HPDE6-E6E7 (cell line): Measurements from ENCODE around the gene TIAL1.
"Not testable (repeated sequence)": the region's sequence is repeated elsewhere in the genome, so short reads cannot be mapped to it uniquely, and the experiment has no call there.

Experiments
- DNase-seq: peaks from one replicate; pipeline ENCODE4 v3.0.0; 2011; ENCODE audit warnings: missing footprints; ENCODE audit errors: extremely low spot score

The TIAL1 gene, protein sequence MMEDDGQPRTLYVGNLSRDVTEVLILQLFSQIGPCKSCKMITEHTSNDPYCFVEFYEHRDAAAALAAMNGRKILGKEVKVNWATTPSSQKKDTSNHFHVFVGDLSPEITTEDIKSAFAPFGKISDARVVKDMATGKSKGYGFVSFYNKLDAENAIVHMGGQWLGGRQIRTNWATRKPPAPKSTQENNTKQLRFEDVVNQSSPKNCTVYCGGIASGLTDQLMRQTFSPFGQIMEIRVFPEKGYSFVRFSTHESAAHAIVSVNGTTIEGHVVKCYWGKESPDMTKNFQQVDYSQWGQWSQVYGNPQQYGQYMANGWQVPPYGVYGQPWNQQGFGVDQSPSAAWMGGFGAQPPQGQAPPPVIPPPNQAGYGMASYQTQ

DNA sequence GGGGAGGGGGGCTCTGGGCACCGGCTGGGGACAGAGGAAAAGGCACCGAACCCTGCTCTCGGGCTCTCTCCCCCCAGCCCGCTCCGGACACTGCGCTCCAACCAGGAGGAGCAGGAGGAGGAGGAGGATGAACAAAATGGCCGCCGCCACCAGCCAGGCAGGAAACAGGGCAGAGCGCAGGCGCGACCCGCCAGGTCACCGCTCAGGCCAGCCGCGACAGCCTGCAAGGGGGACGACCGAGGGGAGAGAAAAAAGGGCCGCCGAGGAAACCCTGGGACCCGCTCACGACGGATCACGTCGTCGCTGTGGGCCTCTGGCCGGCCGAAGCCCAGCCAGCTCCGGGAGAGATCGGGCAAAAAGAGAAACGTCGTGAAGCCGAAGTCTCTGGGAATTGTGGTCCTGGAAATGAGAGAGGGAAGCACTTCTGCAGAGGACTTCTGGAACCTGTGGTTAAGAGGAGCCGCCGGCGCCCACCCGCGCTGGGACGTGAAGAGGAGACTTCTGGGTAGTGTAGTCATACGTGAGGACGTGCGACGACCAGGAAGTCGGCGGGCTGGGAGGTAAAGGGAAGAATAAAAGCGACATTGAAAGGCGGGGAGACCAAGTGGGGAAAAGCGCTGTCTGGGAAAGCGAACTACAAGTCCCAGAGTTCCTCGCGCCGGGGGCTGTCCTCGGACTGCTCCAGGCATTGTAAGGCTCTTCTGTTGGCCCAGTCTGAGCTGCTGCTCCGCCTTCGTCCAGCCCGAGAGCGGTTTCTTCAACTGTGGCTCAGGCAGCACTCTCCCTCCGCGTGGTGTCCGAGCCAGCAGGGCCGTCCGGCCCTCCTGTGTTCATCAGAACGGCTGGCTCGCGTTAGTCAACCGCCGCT lies at the start of gene TIAL1:
Gene TIAL1, minus strand, starts transcription at position 428 of the 868 bp plus-strand sequence. CDS start 499 bp downstream, outside the sequence.
- peak; percentile 88 for DNase-seq

DNA sequence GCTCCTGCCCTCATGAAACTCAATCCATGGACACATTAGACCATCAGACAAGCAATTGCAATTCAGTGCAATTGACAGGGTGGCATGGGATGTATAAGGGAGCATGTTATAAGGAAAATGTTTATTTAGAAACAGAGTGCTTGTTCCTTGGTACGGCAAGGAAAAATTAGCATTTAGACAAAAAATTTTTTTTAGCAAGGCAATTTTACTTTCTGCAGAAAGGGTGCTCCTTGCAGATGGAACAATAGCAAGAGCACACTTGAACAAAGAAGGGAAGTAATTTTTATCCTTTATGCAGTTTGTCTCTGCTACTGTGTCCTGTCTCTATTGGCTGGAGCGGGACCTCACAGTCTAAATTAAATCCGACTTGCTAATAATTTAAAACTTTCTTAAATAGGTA lies 48.2 kb upstream of the TIAL1 start:
- no peak for DNase-seq

DNA sequence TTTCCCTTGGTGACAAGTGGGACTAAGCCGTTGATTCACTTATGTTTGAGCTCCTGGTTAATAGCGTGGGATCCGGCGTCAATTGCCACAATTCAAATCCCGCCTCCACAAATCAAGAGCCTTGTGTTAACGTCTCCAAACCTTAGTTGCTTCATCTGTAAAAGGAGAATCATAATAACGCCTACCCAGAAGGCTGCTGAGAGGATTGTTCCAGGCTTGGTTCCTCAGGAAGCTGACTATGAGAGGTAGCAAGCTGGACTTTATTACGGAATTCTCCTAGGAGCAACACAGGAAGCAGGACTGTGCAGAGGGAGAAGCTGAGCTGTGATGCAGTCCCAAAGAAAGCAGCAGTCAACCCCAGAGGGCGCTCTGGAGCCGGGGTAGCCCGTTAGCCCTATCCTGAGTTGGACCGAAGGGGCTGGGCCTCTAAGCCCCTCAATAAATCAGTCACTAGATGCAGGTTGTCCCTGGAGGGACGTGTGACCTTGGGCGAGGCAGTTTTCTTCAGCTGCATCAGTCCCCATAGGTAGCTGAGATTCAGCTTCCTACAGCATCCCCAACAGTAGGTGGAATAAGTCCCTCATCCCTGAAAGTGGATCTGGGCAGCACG lies 47.5 kb upstream of the TIAL1 start:
- DNase-seq = no peak

DNA sequence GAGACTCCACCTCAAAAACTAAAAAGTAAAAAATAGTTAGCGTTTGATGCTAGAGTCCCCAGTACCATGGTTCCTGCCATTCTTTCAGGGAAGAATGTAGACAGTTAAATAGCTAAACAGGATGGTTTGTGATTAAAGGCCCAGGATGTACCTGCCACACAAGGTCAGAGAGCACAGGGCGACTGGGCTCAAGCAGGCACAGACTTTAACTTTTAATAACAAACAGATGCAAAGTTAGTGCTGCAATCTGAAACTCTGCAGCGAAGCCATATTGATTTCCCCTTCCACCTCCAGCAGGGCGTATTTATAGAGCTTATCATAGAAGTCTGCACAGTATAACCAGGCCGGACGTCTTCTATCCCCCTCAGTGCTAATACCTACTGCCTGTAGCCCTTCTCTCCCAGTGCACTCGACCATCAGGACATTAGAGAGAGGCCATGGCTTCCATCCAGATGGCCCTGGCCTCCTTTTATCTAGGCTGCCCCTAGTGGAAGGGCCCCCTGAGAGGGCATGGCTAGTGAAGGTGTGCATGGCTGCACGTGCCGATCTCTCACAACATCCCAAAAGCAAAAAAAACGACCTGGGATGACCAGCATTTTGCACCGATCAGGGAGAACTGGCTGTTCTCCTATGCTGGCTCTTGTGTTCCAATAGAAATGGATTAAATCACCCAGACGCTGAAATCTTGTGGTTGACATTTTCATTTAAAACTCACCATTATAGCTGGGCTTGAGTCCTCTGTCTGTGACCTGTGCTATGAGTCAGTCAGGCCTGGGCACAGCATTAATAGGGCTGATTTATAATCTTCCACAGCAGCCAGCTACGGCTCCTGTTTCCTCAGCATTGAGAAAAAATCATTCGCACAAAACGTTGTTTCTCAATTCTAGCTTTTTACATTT lies 46.8 kb upstream of the TIAL1 start:
- no peak for DNase-seq

DNA sequence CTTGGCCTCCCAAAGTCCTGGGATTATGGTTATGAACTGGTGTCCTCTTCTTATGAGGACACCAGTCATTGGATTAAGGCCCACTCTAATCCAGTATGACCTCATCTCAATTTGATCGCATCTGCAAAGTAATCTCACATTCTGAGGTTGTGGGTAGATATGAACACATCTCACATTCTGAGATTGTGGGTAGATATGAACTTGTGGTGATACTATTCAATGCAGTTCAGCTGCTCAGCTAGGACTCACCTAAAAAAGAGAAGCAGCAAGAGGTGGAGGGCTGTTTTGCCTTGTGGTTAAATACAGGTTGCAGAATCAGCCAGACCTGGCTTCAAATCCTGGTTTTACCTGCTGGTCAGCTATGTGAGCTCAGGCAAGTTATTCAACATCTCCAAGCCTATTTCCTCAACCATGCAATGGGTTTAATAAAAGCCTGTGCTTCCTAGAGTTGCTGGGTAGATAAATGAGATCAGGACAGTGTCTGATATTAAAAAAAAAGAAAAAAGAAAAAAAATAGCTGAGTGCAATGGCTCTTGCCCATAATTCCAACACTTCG lies 45.9 kb upstream of the TIAL1 start:
- DNase-seq = no peak

DNA sequence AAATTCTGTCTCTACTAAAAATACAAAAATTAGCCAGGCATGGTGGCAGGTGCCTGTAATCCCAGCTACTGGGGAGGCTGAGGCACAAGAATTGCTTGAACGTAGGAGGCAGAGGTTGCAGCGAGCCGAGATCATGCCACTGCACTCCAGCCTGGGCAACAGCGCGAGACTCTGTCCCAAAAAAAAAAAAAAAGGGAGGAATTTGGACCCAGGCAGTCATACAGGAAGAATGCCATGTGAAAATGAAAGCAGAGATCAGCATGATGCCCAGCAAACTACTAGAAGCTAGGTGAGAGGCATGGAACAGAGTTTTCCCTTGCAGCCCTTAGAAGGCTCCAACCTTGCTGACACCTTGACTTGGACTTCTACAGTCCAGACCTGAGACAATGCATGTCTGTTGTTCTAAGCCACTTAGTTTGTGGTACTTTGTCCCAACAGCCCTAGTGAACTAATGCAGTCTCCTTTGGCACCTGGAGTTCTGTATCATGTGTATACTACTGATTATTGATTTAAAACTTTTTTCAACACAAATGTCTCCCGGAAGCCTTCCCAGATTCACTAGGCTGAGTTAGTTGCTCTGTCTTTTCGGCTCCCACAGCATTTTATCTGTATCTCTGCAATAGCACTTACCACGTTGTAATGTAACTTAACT lies 44.2 kb upstream of the TIAL1 start:
- DNase-seq = no peak

DNA sequence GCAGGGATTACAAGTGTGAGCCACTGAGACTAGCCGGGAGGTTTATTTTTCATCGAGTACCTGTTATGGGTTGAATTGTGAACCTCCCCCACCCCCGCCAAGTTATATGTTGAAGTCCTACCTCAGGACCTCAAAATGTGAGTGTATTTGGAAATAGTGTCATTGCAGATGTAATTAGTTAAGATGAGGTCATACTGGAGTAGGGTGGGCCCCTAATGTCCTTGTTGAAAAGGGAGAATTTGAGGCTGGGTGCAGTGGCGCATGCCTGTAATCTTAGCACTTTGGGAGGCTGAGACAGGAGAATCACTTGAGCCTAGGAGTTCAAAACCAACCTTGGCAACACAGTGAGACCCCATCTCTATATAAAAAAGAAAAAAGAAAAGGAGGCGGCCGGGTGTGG lies 43.6 kb upstream of the TIAL1 start:
- no peak for DNase-seq

DNA sequence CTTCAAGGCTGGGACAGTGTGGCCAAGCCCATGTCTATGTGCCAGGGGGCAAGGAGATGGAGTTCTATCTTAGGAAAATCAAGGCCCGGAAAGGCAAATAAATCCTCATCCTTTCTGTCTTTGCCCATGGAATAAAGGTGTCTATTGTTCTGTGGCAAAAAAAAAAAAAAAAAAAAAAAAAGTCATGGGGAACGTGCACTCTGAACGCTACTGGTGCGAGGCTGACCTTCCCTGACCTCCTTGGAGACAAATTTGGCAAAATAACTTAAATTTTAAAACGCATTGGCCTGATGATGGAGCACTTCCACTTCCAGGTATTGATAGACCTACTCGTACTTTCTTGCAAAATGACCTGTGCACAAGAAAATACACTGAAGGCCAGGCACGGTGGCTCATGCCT lies 42.2 kb upstream of the TIAL1 start:
- DNase-seq = no peak

DNA sequence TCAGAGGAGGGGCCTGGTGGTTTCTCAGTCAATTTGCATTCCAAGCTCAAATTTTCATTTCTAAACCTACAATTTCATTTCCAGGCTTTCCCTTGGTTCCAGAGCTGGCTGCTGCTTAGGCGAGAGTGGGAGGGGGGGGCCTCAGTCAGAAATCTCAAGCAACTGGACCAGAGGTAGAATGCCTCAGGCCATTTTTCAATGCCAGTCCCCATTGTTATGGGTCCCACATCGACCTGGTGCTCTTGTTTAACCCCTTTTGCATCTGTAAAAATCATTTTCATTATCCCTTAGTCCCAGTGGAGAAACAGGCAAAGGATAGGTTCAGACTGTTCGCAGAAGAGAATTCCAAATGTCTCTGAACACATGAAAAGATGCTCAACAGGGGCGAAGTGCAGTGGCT lies 40.9 kb upstream of the TIAL1 start:
- DNase-seq = no peak

DNA sequence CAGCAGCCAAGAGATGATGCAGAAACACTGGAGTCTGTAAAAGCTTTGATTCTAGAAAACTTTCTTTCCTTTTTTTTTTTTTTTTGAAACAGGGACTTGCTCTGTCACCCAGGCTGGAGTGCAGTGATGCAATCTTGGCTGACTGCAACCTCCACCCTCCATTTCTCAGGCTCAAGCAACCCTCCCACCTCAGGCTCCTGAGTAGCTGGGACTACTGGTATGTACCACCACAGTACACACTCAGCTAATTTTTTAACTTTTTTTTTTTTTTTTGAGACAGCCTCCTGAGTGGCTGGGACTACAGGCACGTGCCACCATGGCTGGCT lies 37.4 kb upstream of the TIAL1 start:
- DNase-seq = no peak

DNA sequence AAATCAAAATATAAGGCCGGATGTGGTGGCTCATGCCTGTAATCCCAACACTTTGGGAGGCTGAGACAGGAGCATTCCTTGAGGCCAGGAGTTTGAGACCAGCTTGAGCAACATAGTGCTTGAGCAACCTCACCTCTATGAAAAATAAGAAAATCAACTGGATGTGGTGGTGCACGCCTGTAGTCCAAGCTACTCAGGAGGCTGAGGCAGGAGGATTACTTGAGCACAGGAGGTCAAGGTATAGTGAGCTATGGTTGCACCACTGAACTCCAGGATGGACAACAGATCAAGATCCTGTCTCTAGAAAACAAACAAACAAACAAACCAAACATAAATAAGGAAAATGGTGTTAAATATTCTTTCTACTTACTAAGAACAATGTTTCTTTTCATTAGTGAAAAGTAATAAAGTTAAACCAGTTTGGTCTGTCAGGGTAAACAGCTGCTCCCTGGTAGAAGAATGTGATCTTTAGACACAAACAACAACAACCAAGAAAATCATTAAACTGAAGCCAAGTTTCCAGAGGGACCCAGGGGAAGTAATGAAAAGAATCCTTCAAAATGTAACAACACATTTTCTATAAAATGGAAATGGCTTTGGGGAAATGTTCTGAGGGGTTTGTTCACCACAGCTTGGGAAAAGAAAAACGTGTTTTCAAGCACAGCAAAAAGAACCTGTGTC lies 36.9 kb upstream of the TIAL1 start:
- DNase-seq = no peak

DNA sequence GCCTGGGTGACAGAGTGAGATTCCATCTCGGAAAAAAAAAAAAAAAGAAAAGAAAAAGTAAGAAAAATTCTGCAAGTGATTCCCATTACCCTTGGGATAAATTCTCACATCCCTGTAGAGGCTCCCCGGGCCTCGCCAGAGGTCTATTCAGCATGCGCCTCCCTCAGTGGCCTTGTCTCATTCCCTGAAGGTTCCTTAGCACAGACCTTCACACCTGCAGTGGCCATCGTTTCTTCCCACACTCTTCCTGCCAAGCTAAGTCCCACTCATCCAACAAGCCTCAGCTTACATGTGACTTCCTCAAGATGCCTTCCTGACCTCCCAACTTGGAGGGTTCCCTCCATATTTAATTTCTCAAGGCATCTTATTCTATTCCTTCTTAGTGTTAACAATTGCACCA lies 33.5 kb upstream of the TIAL1 start:
- no peak for DNase-seq

DNA sequence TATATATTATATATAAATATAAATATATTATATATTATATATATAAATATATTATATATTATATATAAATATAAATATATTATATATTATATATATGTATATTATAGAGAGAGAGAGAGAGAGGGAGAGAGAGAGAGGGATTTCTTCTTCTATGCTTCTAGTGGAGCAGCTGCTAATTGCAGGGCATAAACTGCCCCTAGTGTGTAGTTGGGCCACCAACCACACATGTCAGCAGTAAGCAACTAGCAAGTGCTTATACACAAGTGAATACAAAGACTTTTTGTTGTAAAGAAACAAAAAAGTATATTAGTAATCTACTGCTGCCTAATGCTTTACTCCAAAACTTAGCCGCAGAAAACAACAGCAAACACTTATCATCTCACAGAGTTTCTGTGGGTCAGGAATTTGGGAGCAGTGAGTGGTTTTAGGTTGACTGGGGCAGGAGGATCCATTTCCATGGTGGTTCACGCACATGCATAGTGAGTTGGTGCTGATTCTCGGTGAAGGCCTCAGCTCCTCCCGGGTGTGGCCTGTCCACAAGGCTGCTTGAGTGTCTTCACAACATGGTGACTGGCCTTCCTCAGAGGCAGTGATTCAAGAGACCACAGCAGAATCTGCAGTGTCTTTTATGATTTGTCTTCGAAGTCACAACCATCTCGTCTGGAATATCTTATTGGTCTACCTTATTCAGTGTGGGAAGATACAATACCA lies 29.0 kb upstream of the TIAL1 start:
- no peak for DNase-seq

DNA sequence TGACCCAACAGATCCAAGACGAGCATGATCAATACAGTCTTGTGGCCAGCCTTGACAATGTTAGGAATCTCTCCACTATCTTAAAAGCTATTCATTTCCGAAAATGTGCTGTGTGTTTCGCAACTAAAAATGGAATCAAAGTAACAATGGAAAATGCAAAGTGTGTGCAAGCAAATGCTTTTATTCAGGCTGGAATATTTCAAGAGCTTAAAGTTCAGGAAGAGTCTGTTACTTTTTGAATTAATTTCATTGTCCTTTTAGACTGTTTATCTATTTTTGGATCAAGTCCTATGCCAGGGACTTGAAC lies 24.3 kb upstream of the TIAL1 start:
- DNase-seq = no peak

DNA sequence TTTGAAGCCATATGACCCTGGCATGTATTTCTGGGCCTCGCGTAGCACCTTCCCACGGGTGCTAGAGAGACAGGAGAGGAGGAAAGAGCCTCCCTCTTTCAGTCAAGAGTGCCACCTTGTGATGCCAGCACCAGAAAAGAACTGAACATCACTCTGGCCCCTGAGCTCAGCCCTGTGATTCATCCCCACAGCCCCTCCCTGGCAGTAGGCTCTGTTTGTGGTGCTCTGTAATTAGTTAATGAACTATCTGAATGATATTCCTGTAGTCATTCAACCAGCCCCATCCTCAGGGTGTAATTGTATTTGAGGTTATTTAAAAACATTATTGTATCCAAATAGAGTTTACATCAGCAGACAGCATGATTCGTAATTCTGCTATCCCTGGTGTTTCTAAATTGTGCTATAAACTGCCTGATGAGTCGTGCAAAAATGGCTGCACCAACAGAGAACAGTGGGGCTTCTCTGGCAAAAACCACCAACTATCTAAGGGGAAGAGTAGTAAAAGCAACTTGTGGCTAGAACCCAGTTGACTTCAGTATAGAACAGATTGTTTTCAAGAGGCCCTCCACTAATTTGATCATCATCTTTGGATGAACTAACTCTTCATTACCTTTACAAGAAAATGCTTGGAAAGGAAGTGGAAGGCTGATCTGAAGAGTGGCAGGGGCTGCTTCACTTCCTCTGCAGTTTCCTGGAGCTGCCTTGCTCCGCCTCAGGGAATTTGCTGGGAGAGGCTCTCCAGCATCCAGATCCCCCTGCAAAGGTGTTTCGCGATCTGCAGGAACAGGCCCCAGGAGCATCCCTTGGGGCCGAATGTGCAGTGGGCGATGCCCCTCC lies 23.7 kb upstream of the TIAL1 start:
- no peak for DNase-seq

DNA sequence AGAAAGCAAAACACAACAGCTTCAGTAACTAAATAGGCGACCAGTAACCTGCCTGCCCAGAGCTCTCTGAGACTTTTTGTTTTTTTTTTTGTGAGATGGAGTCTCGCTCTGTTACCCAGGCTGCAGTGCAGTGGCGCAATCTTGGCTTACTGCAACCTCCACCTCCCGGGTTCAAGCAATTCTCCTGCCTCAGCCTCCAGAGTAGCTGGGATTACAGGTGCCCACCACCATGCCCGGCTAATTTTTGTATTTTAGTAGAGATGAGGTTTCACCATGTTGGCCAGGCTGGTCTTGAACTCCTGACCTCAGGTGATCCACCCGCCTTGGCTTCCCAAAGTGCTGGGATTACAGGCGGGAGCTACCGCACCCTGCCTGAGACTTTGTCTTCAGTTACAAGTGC lies 23.0 kb upstream of the TIAL1 start:
- DNase-seq = not testable (repeated sequence)

DNA sequence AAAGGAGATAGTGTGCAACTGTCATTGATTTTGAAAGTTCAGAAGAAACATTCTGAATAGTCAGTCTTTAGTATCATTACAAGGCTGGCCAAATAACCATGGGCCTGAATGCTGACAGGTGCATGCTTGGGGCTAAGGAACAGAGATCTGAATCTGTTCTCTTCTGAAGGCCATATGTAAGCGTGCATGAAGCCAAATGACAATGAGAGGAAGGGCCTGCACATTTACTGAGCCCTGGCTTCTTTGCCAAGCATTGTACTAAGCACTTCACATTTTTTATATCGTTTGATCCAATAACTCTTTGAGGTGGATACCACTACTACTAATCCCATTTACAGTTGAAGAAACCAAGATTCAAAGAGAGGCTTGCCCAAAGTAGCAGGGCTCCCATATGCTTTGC lies 22.5 kb upstream of the TIAL1 start:
- DNase-seq = no peak

DNA sequence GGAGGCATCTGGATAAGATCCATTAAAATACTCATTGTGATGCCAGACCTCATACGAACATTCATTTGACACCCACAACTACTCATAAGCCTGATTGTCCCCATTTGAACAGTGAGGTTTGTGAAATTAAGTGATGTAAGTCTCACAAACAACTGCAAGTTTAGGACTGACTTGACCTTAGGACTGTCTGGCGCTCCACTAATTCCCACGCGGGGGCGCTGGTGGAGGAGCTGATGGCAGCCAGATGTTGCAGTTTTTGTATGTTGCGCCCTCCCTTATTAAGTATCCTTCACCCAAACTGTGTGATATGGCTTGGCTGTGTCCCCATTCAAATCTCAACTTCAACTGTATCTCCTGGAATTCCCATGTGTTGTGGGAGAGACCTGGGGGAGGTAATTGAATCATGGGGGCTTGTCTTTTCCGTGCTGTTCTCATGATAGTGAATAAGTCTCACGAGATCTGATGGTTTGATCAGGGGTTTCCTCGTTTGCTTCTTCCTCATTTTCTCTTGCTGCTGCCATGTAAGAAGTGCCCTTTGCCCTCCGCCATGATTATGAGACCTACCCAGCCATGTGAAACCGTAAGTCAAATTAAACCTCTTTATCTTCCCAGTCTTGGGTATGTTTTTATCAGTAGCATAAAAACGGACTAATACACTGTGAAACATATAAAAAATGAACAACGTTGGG lies 20.3 kb upstream of the TIAL1 start:
- no peak for DNase-seq
